Activated CD8-positive, alpha-beta memory T cell treated with anti-CD3 and anti-CD28 coated beads, Interleukin-2, amount 50 U/mL, for 48 hours (primary cell): ENCODE measurements around the gene GNG7.
A peak's percentile ranks its signal among the peaks of the same experiment; 100 is the strongest.
"Not testable (repeated sequence)": the region's sequence is repeated elsewhere in the genome, so short reads cannot be mapped to it uniquely, and the experiment has no call there.

ENCODE experiments used
- DNase-seq: peaks from one replicate; pipeline ENCODE4 v3.0.0-alpha.2; 2020

GNG7 gene

GRCh38 chr19:2668175-2668763 is 34.2 kb downstream of the GNG7 start:
- no peak for DNase-seq

- DNase-seq, result not testable (repeated sequence)
Measured at GRCh38 chr19:2667349-2667748, 35.1 kb downstream of the GNG7 start.

- no peak for DNase-seq
Measured at GRCh38 chr19:2666344-2666994, 36.0 kb downstream of the GNG7 start.

GRCh38 chr19:2665103-2665502 is 37.4 kb downstream of the GNG7 start:
- DNase-seq, result no peak

GRCh38 chr19:2663920-2664571 is 38.4 kb downstream of the GNG7 start:
- no peak for DNase-seq

GRCh38 chr19:2661615-2662014 is 40.9 kb downstream of the GNG7 start:
- no peak for DNase-seq

- no peak for DNase-seq
Measured at GRCh38 chr19:2659856-2660432, 42.5 kb downstream of the GNG7 start.

- DNase-seq, result no peak
Measured at GRCh38 chr19:2656533-2656932, 46.0 kb downstream of the GNG7 start.

- no peak for DNase-seq
Measured at GRCh38 chr19:2653710-2654707, 48.5 kb downstream of the GNG7 start.

GRCh38 chr19:2653218-2653617 is 49.3 kb downstream of the GNG7 start:
- DNase-seq, result no peak

GRCh38 chr19:2652504-2653099 is 49.9 kb downstream of the GNG7 start:
- no peak for DNase-seq

- DNase-seq, result not testable (repeated sequence)
Measured at GRCh38 chr19:2651002-2651733, 51.3 kb downstream of the GNG7 start.

- no peak for DNase-seq
Measured at GRCh38 chr19:2650515-2650914, 52.0 kb downstream of the GNG7 start.

GRCh38 chr19:2648528-2648937 is 54.0 kb downstream of the GNG7 start:
- DNase-seq, result peak; percentile 87

GRCh38 chr19:2648099-2648498 is 54.4 kb downstream of the GNG7 start:
- DNase-seq, result no peak

GRCh38 chr19:2646866-2647535 is 55.5 kb downstream of the GNG7 start:
- DNase-seq, result no peak

- DNase-seq, result no peak
Measured at GRCh38 chr19:2645826-2646225, 56.7 kb downstream of the GNG7 start.

- DNase-seq, result not testable (repeated sequence)
Measured at GRCh38 chr19:2643123-2643737, 59.3 kb downstream of the GNG7 start.

- DNase-seq, result no peak
Measured at GRCh38 chr19:2641332-2641698, 61.2 kb downstream of the GNG7 start.

GRCh38 chr19:2640563-2641331 is 61.7 kb downstream of the GNG7 start:
- DNase-seq, result no peak
